ENCODE measurements around the gene STX18.

Gene STX18

GRCh38 chr4:4428966-4429875, 112.6 kb downstream of the STX18 start:
- Histone ChIP-seq H2AFZ (ENCODE audit: low read depth, low read length) (no peak overlapping the region), H3K9ac (ENCODE audit: low read depth, low read length) (no peak overlapping the region), H3K4me2 (ENCODE audit: insufficient read depth, low read length) (no peak overlapping the region), H3K27ac (ENCODE audit: low read length) (no peak overlapping the region), H3K36me3 (ENCODE audit: insufficient read depth, low read length) (peaks cover 45% of the 10 kb centered on the region), H3K4me3 (ENCODE audit: low read depth in 1 of 2, low read length in 2 of 2) (no peak overlapping the region), H3K9me3 (ENCODE audit: insufficient read depth, low read length, severe bottlenecking) (no peaks in the 10 kb centered on the region), H3K4me1 (ENCODE audit: insufficient read depth, low read length) (no peaks in the 10 kb centered on the region), H4K20me1 (ENCODE audit: insufficient read depth, low read length) (peaks cover 3% of the 10 kb centered on the region; the same call in 1 of the 2 replicates), H3K27me3 (ENCODE audit: insufficient read depth, low read length, poor library complexity) (no peaks in the 10 kb centered on the region), H3K79me2 (ENCODE audit: insufficient read depth, low read length) (no peaks in the 10 kb centered on the region)
- ATAC-seq (ENCODE audit: insufficient read depth, low read depth) = no peak
- TF ChIP-seq EZH2 (IDR thresholded peaks at IDR 0.05; ENCODE audit: borderline replicate concordance, low read depth, low read length, severe bottlenecking) = no peak
- TF ChIP-seq, protein P1, sequence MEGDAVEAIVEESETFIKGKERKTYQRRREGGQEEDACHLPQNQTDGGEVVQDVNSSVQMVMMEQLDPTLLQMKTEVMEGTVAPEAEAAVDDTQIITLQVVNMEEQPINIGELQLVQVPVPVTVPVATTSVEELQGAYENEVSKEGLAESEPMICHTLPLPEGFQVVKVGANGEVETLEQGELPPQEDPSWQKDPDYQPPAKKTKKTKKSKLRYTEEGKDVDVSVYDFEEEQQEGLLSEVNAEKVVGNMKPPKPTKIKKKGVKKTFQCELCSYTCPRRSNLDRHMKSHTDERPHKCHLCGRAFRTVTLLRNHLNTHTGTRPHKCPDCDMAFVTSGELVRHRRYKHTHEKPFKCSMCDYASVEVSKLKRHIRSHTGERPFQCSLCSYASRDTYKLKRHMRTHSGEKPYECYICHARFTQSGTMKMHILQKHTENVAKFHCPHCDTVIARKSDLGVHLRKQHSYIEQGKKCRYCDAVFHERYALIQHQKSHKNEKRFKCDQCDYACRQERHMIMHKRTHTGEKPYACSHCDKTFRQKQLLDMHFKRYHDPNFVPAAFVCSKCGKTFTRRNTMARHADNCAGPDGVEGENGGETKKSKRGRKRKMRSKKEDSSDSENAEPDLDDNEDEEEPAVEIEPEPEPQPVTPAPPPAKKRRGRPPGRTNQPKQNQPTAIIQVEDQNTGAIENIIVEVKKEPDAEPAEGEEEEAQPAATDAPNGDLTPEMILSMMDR (IDR thresholded peaks at IDR 0.05; ENCODE audit: borderline replicate concordance, extremely low read depth, low read length, poor library complexity, severe bottlenecking) = no peak
- no peak for DNase-seq

- Histone ChIP-seq H3K27ac (ENCODE audit: low read length) (no peak overlapping the region), H3K4me1 (ENCODE audit: insufficient read depth, low read length) (no peaks in the 10 kb centered on the region), H2AFZ (ENCODE audit: low read depth, low read length) (no peak overlapping the region), H3K9me3 (ENCODE audit: insufficient read depth, low read length, severe bottlenecking) (no peaks in the 10 kb centered on the region), H3K27me3 (ENCODE audit: insufficient read depth, low read length, poor library complexity) (no peaks in the 10 kb centered on the region), H3K36me3 (ENCODE audit: insufficient read depth, low read length) (peaks cover 48% of the 10 kb centered on the region), H3K4me2 (ENCODE audit: insufficient read depth, low read length) (no peak overlapping the region), H3K4me3 (ENCODE audit: low read depth in 1 of 2, low read length in 2 of 2) (no peak overlapping the region), H4K20me1 (ENCODE audit: insufficient read depth, low read length) (peaks cover 3% of the 10 kb centered on the region; the same call in 1 of the 2 replicates), H3K79me2 (ENCODE audit: insufficient read depth, low read length) (no peaks in the 10 kb centered on the region), H3K9ac (ENCODE audit: low read depth, low read length) (no peak overlapping the region)
- TF ChIP-seq, protein P1 (IDR thresholded peaks at IDR 0.05; ENCODE audit: borderline replicate concordance, extremely low read depth, low read length, poor library complexity, severe bottlenecking) = no peak
- TF ChIP-seq EZH2 (IDR thresholded peaks at IDR 0.05; ENCODE audit: borderline replicate concordance, low read depth, low read length, severe bottlenecking) = no peak
- ATAC-seq (ENCODE audit: insufficient read depth, low read depth) (no peak), DNase-seq (no peak)
Measured at GRCh38 chr4:4427886-4428285, 114.0 kb downstream of the STX18 start.

- ATAC-seq (ENCODE audit: insufficient read depth, low read depth) = no peak
- no peak for TF ChIP-seq EZH2 (IDR thresholded peaks at IDR 0.05; ENCODE audit: borderline replicate concordance, low read depth, low read length, severe bottlenecking)
- TF ChIP-seq, protein P1 (IDR thresholded peaks at IDR 0.05; ENCODE audit: borderline replicate concordance, extremely low read depth, low read length, poor library complexity, severe bottlenecking) = no peak
- Histone ChIP-seq H2AFZ (ENCODE audit: low read depth, low read length) (no peak overlapping the region), H3K79me2 (ENCODE audit: insufficient read depth, low read length) (no peaks in the 10 kb centered on the region), H3K9ac (ENCODE audit: low read depth, low read length) (no peak overlapping the region), H3K36me3 (ENCODE audit: insufficient read depth, low read length) (peaks cover 42% of the 10 kb centered on the region), H3K27ac (ENCODE audit: low read length) (no peak overlapping the region), H3K9me3 (ENCODE audit: insufficient read depth, low read length, severe bottlenecking) (no peaks in the 10 kb centered on the region), H3K4me2 (ENCODE audit: insufficient read depth, low read length) (no peak overlapping the region), H3K27me3 (ENCODE audit: insufficient read depth, low read length, poor library complexity) (no peaks in the 10 kb centered on the region), H4K20me1 (ENCODE audit: insufficient read depth, low read length) (peaks cover 3% of the 10 kb centered on the region; the same call in 1 of the 2 replicates), H3K4me3 (ENCODE audit: low read depth in 1 of 2, low read length in 2 of 2) (no peak overlapping the region), H3K4me1 (ENCODE audit: insufficient read depth, low read length) (no peaks in the 10 kb centered on the region)
- DNase-seq = no peak
Measured at GRCh38 chr4:4427121-4427870, 114.6 kb downstream of the STX18 start.

Measured in DND-41 (cell line).